Activated T-helper 1 cell treated with anti-CD3 and anti-CD28 coated beads, Interleukin-2, amount 50 U/mL, for 16 hours (primary cell): ENCODE results near the gene TAF11L7.
"Not testable (repeated sequence)": the region's sequence is repeated elsewhere in the genome, so short reads cannot be mapped to it uniquely, and the experiment has no call there.

ENCODE experiments used
- DNase-seq, 2 donors: peaks; one replicate each; pipeline ENCODE4 v3.0.0-alpha.2; 2020; ENCODE audit warnings: low read depth in 1 of 2, low spot score in 1 of 2

TAF11L7 gene

GRCh38 chr5:17585658-17586057 lies at the start of gene TAF11L7:
Gene TAF11L7, minus strand, starts transcription at chr5:17585758.
- not testable (repeated sequence) for DNase-seq

- no peak for DNase-seq
Measured at GRCh38 chr5:17634160-17634559, 48.6 kb upstream of the TAF11L7 start, which contains the start of gene TAF11L14. Gene TAF11L14, plus strand, starts transcription at chr5:17634460.

- not testable (repeated sequence) for DNase-seq
Measured at GRCh38 chr5:17631788-17632187, 46.2 kb upstream of the TAF11L7 start, which contains the start of gene TAF11L13. Gene TAF11L13, plus strand, starts transcription at chr5:17632088.

- no peak for DNase-seq
Measured at GRCh38 chr5:17625686-17626085, 40.1 kb upstream of the TAF11L7 start.

GRCh38 chr5:17620627-17621026 lies 35.1 kb upstream of the TAF11L7 start:
- DNase-seq: no peak

GRCh38 chr5:17619354-17619753 lies 33.8 kb upstream of the TAF11L7 start:
- no peak for DNase-seq

- DNase-seq: no peak
Measured at GRCh38 chr5:17614872-17615605, 29.5 kb upstream of the TAF11L7 start.

GRCh38 chr5:17610092-17610491 lies 24.5 kb upstream of the TAF11L7 start, which contains the start of gene TAF11L12:
Gene TAF11L12, plus strand, starts transcription at chr5:17610392.
- DNase-seq: not testable (repeated sequence)

- not testable (repeated sequence) for DNase-seq
Measured at GRCh38 chr5:17607461-17607860, 21.9 kb upstream of the TAF11L7 start.

- DNase-seq: no peak
Measured at GRCh38 chr5:17604951-17605350, 19.4 kb upstream of the TAF11L7 start.

GRCh38 chr5:17603880-17604279 lies 18.3 kb upstream of the TAF11L7 start, which contains the start of gene TAF11L11:
Gene TAF11L11, plus strand, starts transcription at chr5:17604183.
- not testable (repeated sequence) for DNase-seq

GRCh38 chr5:17597728-17598127 lies 12.2 kb upstream of the TAF11L7 start, which contains the start of gene TAF11L10:
Gene TAF11L10, minus strand, starts transcription at chr5:17597828.
- DNase-seq: not testable (repeated sequence)

- not testable (repeated sequence) for DNase-seq
Measured at GRCh38 chr5:17594255-17594654, 8.7 kb upstream of the TAF11L7 start, which contains the start of gene TAF11L9. Gene TAF11L9, minus strand, starts transcription at chr5:17594394.

GRCh38 chr5:17590860-17591259 lies 5.3 kb upstream of the TAF11L7 start, which contains the start of gene TAF11L8:
Gene TAF11L8, minus strand, starts transcription at chr5:17590960.
- DNase-seq: not testable (repeated sequence)
